Mesothelial cell of epicardium (in vitro differentiated cells): Measurements from ENCODE around the gene GIPC1. TPM values are rescaled to one million over a fixed set of nuclear protein-coding genes. Genes with fewer than 3 reads are reported as not detected.
A peak's percentile ranks its signal among the peaks of the same experiment; 100 is the strongest.

ENCODE experiments used
- DNase-seq, 2 experiments: peaks; one replicate each; pipeline ENCODE4 v3.0.0; 2021; ENCODE audit warnings: low spot score in 2 of 2; ENCODE audit not compliant: unreplicated experiment in 2 of 2
- H3K27ac Mint-ChIP-seq: 2 replicates; pipeline ENCODE4 v1.8.0; 2021; ENCODE audit warnings: mixed read lengths
- H3K27me3 Mint-ChIP-seq: 2 replicates; pipeline ENCODE4 v1.8.0; 2021; ENCODE audit warnings: low read depth, mixed read lengths
- H3K36me3 Mint-ChIP-seq: 2 replicates; pipeline ENCODE4 v1.8.0; 2021; ENCODE audit warnings: mixed read lengths
- H3K4me1 Mint-ChIP-seq: 2 replicates; pipeline ENCODE4 v1.8.0; 2021; ENCODE audit warnings: mixed read lengths
- H3K4me3 Mint-ChIP-seq: 2 replicates; pipeline ENCODE4 v1.8.0; 2021; ENCODE audit warnings: mild to moderate bottlenecking, moderate library complexity, mixed read lengths
- H3K9me3 Mint-ChIP-seq: 2 replicates; pipeline ENCODE4 v1.8.0; 2021; ENCODE audit warnings: mixed read lengths
- total RNA-seq: library from RNA; stranded (reverse); gene quantifications from 3 replicates; pipeline ENCODE4 v1.2.1, GENCODE V29; 2021
- TF ChIP-seq, protein P1 (sequence below): fragments of 200-600 bp; sonication (generic); IDR thresholded peaks from one replicate; pipeline ENCODE4 v1.5.0; 2021; ENCODE audit warnings: antibody characterized with exemption; ENCODE audit not compliant: unreplicated experiment

Gene GIPC1
- total RNA-seq, 1 donor from 2014 or later: 108 TPM

DNA sequence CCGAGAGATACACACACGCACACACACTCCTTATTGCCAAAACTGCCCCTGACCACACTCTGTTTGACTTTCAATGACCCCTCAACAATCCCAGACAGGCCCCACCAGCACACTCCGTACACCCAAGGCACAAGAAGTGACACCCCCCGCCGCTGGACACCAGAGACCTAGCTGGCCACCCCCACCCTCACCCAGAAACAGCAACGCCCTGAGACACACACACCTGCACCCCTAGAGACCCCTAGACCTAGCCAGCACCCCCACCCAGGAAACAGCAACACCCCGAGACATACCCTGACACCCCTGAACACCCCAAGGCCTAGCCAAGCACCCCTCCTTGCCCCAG is 19.6 kb downstream of the GIPC1 start:
- TF ChIP-seq, protein P1, sequence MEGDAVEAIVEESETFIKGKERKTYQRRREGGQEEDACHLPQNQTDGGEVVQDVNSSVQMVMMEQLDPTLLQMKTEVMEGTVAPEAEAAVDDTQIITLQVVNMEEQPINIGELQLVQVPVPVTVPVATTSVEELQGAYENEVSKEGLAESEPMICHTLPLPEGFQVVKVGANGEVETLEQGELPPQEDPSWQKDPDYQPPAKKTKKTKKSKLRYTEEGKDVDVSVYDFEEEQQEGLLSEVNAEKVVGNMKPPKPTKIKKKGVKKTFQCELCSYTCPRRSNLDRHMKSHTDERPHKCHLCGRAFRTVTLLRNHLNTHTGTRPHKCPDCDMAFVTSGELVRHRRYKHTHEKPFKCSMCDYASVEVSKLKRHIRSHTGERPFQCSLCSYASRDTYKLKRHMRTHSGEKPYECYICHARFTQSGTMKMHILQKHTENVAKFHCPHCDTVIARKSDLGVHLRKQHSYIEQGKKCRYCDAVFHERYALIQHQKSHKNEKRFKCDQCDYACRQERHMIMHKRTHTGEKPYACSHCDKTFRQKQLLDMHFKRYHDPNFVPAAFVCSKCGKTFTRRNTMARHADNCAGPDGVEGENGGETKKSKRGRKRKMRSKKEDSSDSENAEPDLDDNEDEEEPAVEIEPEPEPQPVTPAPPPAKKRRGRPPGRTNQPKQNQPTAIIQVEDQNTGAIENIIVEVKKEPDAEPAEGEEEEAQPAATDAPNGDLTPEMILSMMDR: no peak
- no peak for DNase-seq
- H3K9me3 Mint-ChIP-seq: no peaks in the 10 kb centered on the region
- peak overlapping the region; percentile 44 for H3K27ac Mint-ChIP-seq
- H3K36me3 Mint-ChIP-seq: peaks cover 4% of the 10 kb centered on the region
- peak overlapping the region; percentile 13 for H3K4me3 Mint-ChIP-seq
- H3K4me1 Mint-ChIP-seq: peaks cover 44% of the 10 kb centered on the region
- no peaks in the 10 kb centered on the region for H3K27me3 Mint-ChIP-seq

DNA sequence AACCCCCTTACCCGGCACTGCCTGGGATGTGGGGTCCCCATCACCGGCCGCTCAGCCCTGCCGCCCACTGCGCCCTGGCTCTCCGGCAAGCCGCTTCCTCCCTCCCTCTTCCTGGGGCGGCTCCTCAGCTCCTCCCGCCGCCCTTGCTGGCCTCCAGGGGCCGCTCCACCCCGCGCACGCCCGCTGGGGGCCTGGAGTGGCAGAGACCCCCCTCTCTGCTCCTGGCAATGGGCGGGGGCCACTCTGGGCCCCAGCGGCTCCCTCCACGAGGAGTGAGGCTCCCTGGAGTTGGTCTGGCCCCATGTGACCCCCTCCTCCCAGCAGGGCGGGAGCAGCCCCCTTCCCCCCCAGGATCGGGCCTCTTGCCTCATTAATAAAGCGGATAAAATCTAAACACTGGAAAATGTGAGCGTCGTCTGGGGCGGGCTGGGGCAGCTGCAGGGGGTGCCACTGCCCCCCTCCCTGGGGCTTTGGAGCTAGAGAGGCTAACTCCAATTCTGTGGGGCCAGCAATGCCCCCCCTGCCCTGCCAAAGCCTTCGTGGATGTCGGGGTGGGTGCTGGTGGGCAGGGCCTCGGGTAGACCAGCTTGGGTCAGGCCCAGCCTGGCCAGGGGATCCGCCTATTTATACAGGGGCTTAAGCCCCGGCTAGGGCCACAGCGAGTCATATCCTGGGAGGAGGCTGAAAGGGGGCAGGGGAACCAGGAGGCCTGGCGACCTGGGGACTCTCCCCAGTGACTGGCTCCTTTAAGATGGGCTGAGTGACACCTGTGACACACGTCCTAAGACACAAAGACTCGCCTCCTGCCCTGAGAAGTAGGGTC is 20.5 kb downstream of the GIPC1 start, which contains the start of gene PTGER1:
PTGER1 (minus strand) TSS at position 104 of the 823 bp plus-strand sequence. CDS start 1,034 bp downstream, outside the sequence.
- peak within 1 kb of the TSS; percentile 15 for H3K27ac Mint-ChIP-seq
- peak within 1 kb of the TSS; percentile 37 for H3K4me3 Mint-ChIP-seq
- DNase-seq: no peak

DNA sequence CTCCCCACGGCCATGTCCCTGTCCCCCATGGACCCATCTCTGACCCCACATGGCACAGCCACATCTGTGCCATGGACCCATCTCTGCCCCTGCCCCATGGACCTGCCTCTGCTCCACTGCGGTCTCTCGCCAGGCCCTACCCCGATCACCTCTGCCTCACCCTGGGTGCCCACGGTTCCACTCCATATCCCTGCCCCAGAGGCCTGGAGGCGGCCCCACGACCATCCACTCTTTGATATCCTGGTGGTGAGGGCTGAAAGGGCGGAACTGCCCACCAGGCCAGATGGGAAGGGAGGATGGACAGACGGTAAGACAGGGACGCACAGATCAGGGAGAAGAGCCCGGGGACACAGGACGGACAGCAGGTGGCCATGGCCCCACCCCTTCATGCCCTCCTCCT is 21.1 kb downstream of the GIPC1 start:
- H3K9me3 Mint-ChIP-seq: no peaks in the 10 kb centered on the region
- H3K4me3 Mint-ChIP-seq: peak overlapping the region; percentile 36
- no peaks in the 10 kb centered on the region for H3K27me3 Mint-ChIP-seq
- peaks cover 4% of the 10 kb centered on the region for H3K36me3 Mint-ChIP-seq
- peak overlapping the region; percentile 15 for H3K27ac Mint-ChIP-seq
- TF ChIP-seq, protein P1: no peak
- H3K4me1 Mint-ChIP-seq: peaks cover 44% of the 10 kb centered on the region
- DNase-seq: no peak

More for the DNA sequence above, 20.5 kb downstream of the GIPC1 start, which contains the start of gene PTGER1:
- peaks cover 44% of the 10 kb centered on the region for H3K4me1 Mint-ChIP-seq
- peaks cover 4% of the 10 kb centered on the region for H3K36me3 Mint-ChIP-seq
- no peaks in the 10 kb centered on the region for H3K9me3 Mint-ChIP-seq
- TF ChIP-seq, protein P1: no peak
- H3K27me3 Mint-ChIP-seq: no peaks in the 10 kb centered on the region

DNA sequence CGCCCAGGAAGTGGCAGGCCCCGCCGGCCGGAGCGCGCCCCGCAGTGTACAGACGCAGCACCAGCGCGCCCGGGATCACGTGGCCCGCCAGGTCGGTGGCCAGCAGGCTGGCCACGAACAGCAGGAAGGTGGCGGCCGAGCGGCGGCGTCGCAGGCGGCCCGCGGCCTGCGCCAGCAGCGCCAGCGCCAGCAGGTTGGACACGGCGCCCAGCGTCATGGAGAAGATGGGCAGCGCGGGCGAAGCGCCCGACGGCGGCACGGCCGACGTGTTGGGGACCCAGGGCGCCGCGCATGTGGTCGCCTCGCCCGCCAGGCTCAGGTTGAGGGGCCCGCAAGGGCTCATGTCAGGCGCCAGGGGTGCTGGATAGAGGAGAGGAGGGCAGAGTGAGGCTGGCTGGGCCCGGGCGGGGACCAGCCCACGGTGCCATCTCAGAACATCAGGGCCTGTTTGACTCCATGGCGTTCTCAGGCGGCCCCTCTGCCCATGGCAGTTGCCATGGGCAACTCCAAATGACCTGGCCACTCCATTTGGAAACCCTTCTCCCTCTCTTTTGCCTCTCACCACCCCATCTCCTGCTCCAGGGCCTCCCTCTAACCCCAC is 21.8 kb downstream of the GIPC1 start:
- TF ChIP-seq, protein P1: no peak
- Mint-ChIP-seq H3K36me3 (peaks cover 8% of the 10 kb centered on the region), H3K27me3 (no peaks in the 10 kb centered on the region), H3K4me3 (peak overlapping the region; percentile 36), H3K9me3 (no peaks in the 10 kb centered on the region), H3K27ac (no peak overlapping the region), H3K4me1 (peaks cover 44% of the 10 kb centered on the region)
- DNase-seq: no peak

DNA sequence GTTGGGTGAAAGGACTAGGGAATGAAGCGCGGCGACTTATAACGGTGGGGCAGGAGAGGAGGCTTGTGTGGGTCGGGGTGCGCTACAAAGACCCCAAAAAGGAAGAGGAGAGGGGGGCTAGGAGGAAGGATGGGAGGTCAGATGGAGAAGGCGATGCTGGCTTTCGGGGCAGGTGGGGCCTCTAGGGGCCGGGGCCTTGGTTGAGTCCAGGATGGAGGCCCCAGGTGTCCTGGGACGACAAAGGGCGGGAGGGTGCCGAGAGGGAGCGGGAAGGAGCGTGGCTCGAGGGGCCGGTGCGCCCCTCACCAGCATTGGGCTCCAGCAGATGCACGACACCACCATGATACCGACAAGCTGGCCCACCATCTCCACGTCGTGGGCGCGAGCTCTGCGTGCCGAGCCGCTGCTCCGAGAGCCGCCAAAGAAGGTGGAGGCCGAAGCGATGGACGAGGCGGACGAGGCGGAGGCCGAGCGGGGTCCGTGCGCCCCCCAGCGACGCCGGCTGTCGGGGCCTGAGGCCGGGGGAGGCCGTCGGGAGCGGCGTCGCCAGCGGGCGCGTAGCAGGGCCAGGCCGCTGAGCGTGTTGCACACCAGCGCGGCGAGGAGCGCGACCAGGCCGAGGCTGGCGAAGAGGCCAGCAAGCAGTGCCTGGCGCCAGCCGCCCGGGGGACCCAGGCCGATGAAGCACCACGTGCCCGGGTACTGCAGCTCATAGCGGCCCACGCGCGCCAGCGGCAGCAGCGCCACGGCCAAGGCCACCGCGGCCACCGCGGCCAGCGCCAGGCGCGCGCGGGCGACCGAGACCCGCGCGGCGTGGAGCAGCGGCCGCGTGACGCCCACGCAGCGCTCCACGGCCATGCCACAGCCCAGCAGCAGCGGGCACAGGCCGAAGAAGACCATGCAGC is 22.6 kb downstream of the GIPC1 start:
- peak overlapping the region; percentile 9 for H3K27ac Mint-ChIP-seq
- DNase-seq: no peak
- H3K4me3 Mint-ChIP-seq: peak overlapping the region; percentile 10

More for the DNA sequence above, 22.6 kb downstream of the GIPC1 start:
- H3K36me3 Mint-ChIP-seq: peaks cover 11% of the 10 kb centered on the region
- H3K9me3 Mint-ChIP-seq: no peaks in the 10 kb centered on the region
- TF ChIP-seq, protein P1: no peak
- H3K4me1 Mint-ChIP-seq: peaks cover 39% of the 10 kb centered on the region
- no peaks in the 10 kb centered on the region for H3K27me3 Mint-ChIP-seq
